ENCODE data around the gene NPHS1. TPM values are rescaled to one million over a fixed set of nuclear protein-coding genes. Genes with fewer than 3 reads are reported as not detected.

NPHS1 gene, protein sequence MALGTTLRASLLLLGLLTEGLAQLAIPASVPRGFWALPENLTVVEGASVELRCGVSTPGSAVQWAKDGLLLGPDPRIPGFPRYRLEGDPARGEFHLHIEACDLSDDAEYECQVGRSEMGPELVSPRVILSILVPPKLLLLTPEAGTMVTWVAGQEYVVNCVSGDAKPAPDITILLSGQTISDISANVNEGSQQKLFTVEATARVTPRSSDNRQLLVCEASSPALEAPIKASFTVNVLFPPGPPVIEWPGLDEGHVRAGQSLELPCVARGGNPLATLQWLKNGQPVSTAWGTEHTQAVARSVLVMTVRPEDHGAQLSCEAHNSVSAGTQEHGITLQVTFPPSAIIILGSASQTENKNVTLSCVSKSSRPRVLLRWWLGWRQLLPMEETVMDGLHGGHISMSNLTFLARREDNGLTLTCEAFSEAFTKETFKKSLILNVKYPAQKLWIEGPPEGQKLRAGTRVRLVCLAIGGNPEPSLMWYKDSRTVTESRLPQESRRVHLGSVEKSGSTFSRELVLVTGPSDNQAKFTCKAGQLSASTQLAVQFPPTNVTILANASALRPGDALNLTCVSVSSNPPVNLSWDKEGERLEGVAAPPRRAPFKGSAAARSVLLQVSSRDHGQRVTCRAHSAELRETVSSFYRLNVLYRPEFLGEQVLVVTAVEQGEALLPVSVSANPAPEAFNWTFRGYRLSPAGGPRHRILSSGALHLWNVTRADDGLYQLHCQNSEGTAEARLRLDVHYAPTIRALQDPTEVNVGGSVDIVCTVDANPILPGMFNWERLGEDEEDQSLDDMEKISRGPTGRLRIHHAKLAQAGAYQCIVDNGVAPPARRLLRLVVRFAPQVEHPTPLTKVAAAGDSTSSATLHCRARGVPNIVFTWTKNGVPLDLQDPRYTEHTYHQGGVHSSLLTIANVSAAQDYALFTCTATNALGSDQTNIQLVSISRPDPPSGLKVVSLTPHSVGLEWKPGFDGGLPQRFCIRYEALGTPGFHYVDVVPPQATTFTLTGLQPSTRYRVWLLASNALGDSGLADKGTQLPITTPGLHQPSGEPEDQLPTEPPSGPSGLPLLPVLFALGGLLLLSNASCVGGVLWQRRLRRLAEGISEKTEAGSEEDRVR (N-terminal part only)
- total RNA-seq = not detected

DNA sequence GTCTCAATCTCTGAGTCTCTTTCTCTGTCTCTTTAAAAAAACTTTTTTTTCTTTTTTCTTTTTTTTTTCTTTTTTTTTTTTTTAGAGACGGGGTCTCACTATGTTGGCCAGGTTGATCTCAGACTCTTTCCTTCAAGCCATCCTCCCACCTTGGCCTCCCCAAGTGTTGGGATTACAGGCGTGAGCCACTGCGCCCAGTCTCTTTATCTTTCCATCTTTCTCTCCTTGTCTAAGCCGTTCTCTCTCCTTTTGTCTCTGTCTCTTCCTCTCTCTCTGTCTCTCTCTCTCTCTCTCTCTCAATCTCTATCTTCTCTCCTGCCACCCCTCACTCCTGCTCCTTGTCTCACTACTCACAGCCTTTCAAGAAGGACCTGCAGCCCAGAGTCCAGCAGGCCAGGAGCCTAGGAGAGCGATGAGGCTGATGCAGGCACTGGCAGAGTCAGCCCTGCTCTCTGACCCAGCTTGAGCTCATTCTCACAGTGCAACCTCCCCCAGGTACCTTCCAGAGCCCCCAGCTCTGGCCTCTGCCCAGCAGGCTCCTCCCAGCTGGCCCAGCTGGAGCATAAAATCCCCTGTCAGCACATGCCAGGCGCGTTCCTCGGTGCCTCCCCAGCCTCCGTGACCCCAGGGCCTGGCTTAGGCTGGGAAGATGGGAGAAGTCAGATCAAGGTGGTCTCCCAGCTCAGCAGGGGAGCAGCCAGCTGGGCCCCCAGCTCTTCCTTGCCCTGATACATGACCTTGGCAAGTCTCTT is at the start of gene NPHS1:
Gene NPHS1, minus strand, starts transcription at position 476 of the 752 bp plus-strand sequence. CDS start 667 bp downstream, outside the sequence.
- TF ChIP-seq, protein P1, sequence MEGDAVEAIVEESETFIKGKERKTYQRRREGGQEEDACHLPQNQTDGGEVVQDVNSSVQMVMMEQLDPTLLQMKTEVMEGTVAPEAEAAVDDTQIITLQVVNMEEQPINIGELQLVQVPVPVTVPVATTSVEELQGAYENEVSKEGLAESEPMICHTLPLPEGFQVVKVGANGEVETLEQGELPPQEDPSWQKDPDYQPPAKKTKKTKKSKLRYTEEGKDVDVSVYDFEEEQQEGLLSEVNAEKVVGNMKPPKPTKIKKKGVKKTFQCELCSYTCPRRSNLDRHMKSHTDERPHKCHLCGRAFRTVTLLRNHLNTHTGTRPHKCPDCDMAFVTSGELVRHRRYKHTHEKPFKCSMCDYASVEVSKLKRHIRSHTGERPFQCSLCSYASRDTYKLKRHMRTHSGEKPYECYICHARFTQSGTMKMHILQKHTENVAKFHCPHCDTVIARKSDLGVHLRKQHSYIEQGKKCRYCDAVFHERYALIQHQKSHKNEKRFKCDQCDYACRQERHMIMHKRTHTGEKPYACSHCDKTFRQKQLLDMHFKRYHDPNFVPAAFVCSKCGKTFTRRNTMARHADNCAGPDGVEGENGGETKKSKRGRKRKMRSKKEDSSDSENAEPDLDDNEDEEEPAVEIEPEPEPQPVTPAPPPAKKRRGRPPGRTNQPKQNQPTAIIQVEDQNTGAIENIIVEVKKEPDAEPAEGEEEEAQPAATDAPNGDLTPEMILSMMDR (IDR thresholded peaks at IDR 0.05; ENCODE audit: low read depth) = no peak

DNA sequence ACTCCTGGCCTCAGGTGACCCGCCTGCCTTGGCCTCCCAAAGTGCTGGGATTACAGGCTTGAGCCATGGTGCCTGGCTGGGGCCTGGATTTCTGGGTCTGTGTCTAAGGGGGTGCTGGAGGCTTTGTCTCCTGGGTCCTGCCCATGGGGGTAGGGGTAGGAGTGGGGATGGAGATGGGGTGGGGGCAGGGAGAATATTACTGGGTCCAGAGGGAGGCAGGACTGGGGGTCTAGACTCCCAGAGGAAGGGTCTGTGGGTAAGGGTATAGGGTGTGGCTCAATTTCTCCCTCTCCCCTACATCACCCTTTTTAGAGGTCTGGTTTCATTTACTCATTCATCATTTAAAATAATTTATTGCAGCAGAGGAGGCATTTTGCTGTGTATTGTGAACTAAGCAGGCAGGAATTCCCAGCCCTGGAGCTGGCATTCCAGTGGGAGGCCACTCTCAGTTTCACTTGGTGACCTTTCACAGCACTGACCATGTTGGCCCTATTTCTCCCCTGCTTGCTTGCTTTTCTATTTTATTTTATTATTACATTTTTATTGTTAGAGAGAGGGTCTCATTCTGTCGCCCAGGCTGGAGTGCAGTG is 48.8 kb upstream of the NPHS1 start:
- TF ChIP-seq, protein P1 (IDR thresholded peaks at IDR 0.05; ENCODE audit: low read depth) = no peak

DNA sequence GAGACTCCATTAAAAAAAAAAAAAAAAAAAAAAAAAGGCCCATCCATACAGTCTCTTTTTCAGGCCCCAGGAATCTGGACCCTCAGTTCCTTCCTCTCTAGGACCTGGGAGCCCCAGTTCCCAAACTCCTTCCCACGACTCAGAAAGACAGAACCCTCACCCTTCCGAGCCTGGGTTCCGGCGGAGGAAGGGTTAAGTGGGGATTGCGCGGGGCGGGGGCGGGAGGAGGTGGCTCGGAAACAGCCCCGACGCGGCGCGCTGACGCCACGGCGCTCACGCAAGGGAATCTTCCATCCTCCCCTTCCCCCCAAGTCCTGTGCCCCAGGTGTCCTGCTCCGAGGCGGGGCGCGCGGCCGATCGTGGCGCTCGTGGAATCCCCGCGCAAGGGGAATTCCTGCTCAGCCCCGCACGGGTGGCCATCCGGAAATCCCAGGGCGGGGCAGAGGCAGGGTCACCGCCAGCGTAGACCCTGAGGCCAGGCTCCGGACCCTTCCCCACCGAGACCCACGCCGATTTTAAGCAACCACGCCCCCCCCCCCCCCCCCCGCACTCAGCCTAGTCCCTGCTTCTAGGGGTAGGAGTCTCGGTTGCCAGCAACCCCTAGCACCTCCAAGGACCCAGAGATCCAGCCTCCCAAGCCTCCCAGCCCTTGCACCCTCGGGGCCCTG is 47.4 kb upstream of the NPHS1 start:
- TF ChIP-seq, protein P1 (IDR thresholded peaks at IDR 0.05; ENCODE audit: low read depth) = no peak

DNA sequence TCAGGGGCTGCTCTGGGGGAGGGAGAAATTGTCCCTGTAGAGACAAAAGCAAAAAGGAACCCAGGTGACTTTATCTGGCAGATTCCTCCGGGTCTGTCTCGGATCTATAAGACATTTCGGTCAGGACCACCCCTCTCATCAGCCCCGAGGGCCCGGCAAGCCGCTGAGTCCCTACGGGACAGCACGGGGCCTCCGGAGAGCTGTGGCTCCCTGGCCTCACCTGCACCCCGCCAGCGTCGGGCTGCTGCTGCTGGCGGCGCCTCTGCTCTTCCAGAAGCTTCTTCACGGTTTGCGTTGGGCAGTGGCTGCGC is 46.1 kb upstream of the NPHS1 start:
- TF ChIP-seq, protein P1 (IDR thresholded peaks at IDR 0.05; ENCODE audit: low read depth) = no peak

DNA sequence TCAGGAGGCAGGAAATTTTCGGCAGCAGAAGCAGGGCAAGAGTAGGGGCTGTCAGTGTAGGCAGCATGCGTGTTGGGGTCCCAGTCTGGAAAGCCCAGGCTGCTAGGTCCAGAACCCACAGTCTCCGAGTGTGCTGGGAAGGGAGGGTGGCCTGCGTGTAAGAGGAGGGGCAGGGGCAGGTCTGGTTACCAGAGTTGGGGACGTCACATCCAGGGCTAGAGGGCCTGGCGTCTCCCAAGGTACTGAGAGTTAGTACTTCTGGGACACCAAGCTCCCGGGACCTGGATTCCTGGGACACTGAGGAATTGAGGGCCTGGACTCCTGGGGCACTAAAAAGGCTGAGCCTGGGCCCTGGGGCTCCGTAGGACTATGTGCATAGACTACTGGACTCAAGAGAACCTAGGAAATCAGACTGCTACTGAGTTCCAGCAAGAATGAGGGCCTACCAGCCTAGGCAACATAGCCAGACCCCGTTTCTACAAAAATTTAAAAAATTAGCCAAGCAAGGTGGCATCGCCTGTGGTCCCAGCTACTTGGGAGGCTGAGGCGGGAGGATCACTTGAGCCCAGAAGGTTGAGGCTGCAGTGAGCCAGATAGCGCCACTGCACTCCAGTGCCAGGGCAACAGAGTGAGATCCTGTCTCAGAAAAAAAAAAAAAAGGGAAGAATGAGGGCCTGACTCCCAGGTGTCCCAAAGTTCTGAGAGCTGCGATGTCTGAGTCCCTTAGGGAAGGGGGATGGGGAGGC is 45.6 kb upstream of the NPHS1 start:
- TF ChIP-seq, protein P1 (IDR thresholded peaks at IDR 0.05; ENCODE audit: low read depth) = no peak

DNA sequence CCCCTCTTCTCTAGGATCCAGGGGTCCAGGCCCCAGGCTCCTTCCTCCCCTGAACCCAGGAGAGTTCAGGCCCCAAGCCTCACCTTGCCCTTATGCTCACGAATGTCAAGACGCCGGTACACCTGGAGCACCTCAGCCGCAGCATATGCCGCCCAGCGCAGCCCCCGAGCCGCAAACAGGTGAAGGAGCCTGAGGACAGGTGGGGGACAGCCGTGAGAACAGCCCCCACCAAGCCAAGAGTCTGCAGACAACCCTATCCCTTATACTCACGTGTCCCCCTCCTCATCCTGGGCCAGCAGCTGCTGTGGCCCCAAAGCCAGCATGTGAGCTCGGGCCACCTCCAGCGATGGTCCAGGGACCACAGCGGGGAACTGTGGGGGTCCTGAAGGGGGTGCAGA is 44.3 kb upstream of the NPHS1 start:
- TF ChIP-seq, protein P1 (IDR thresholded peaks at IDR 0.05; ENCODE audit: low read depth) = no peak

Data from subcutaneous adipose tissue (tissue), 4 donors.